Measurements from ENCODE around the gene NFIL3.

DNA sequence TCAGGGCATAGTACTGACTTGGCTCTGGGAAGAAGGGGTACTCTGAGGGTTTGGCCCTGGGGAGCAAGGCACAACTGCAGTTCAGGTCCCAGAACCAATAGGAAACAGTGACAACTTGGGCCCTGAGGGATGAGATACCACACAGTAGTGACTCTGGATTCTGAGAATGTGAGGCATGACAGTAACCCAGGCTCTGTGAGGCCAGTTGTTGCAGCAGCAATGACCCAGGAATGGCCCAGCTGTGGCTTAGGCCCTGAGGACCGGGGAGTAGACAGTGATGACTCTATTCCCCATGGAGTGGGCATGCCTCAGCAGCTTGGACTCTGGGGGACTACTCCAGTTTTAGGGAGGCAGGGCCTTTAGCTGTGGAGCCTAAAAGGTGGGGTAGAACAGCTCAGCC lies 21.5 kb upstream of the NFIL3 start:
- no peak for TF ChIP-seq BHLHE40 (IDR thresholded peaks at IDR 0.05; ENCODE audit: low read depth, low read length)
- no peak for TF ChIP-seq CHD1 (IDR thresholded peaks at IDR 0.05; ENCODE audit: low read depth, low read length)
- TF ChIP-seq, protein P1, sequence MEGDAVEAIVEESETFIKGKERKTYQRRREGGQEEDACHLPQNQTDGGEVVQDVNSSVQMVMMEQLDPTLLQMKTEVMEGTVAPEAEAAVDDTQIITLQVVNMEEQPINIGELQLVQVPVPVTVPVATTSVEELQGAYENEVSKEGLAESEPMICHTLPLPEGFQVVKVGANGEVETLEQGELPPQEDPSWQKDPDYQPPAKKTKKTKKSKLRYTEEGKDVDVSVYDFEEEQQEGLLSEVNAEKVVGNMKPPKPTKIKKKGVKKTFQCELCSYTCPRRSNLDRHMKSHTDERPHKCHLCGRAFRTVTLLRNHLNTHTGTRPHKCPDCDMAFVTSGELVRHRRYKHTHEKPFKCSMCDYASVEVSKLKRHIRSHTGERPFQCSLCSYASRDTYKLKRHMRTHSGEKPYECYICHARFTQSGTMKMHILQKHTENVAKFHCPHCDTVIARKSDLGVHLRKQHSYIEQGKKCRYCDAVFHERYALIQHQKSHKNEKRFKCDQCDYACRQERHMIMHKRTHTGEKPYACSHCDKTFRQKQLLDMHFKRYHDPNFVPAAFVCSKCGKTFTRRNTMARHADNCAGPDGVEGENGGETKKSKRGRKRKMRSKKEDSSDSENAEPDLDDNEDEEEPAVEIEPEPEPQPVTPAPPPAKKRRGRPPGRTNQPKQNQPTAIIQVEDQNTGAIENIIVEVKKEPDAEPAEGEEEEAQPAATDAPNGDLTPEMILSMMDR (conservative IDR thresholded peaks at IDR 0.05; ENCODE audit: low read depth, low read length) = no peak
- no peak for TF ChIP-seq MAZ (IDR thresholded peaks at IDR 0.05; ENCODE audit: borderline replicate concordance, low read depth, low read length)
- no peak for TF ChIP-seq POLR2A (IDR thresholded peaks at IDR 0.05; ENCODE audit: low read depth, low read length)
- TF ChIP-seq, protein P2, sequence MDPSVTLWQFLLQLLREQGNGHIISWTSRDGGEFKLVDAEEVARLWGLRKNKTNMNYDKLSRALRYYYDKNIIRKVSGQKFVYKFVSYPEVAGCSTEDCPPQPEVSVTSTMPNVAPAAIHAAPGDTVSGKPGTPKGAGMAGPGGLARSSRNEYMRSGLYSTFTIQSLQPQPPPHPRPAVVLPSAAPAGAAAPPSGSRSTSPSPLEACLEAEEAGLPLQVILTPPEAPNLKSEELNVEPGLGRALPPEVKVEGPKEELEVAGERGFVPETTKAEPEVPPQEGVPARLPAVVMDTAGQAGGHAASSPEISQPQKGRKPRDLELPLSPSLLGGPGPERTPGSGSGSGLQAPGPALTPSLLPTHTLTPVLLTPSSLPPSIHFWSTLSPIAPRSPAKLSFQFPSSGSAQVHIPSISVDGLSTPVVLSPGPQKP (IDR thresholded peaks at IDR 0.05; ENCODE audit: borderline replicate concordance, low read depth, low read length) = no peak
- no peak for TF ChIP-seq RAD21 (IDR thresholded peaks at IDR 0.05; ENCODE audit: low read length)
- TF ChIP-seq, protein P3, sequence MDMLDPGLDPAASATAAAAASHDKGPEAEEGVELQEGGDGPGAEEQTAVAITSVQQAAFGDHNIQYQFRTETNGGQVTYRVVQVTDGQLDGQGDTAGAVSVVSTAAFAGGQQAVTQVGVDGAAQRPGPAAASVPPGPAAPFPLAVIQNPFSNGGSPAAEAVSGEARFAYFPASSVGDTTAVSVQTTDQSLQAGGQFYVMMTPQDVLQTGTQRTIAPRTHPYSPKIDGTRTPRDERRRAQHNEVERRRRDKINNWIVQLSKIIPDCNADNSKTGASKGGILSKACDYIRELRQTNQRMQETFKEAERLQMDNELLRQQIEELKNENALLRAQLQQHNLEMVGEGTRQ (IDR thresholded peaks at IDR 0.05; ENCODE audit: low read depth, low read length) = no peak
- TF ChIP-seq FOS (IDR thresholded peaks at IDR 0.05; ENCODE audit: low read depth, low read length) = no peak
- no peak for TF ChIP-seq RFX5 (IDR thresholded peaks at IDR 0.05; ENCODE audit: low read depth, low read length)
- TF ChIP-seq MAFK (IDR thresholded peaks at IDR 0.05; ENCODE audit: low read depth, low read length) = no peak
- no peak for TF ChIP-seq MXI1 (IDR thresholded peaks at IDR 0.05; ENCODE audit: borderline replicate concordance, low read depth, low read length)
- TF ChIP-seq CEBPB (IDR thresholded peaks at IDR 0.05; ENCODE audit: low read depth, low read length) = no peak
